ENCODE results near the gene ETV4. TPM values are rescaled to one million over a fixed set of nuclear protein-coding genes. Genes with fewer than 3 reads are reported as not detected.

ETV4 gene
- total RNA-seq, 2 donors from 2014 or later, result 1.4 to 9.0 TPM

DNA sequence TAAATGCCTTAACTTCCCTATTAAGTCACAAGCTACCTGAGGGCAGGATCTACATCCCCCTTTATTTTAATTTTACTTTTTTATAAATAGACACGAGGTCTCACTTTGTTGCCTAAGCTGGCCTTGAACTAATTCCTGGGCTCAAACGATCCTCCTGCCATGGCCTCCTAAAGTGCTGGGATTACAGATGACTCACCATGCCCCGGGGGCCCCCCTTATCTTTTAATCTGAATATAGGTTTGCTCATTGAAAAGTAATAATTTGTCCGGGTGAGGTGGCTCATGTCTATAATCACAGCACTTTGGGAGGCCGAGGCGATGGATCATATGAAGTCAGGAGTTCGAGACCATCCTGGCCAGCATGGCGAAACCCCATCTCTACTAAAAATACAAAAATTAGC is 14.2 kb downstream of the ETV4 start:
- TF ChIP-seq, protein P1, sequence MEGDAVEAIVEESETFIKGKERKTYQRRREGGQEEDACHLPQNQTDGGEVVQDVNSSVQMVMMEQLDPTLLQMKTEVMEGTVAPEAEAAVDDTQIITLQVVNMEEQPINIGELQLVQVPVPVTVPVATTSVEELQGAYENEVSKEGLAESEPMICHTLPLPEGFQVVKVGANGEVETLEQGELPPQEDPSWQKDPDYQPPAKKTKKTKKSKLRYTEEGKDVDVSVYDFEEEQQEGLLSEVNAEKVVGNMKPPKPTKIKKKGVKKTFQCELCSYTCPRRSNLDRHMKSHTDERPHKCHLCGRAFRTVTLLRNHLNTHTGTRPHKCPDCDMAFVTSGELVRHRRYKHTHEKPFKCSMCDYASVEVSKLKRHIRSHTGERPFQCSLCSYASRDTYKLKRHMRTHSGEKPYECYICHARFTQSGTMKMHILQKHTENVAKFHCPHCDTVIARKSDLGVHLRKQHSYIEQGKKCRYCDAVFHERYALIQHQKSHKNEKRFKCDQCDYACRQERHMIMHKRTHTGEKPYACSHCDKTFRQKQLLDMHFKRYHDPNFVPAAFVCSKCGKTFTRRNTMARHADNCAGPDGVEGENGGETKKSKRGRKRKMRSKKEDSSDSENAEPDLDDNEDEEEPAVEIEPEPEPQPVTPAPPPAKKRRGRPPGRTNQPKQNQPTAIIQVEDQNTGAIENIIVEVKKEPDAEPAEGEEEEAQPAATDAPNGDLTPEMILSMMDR (IDR thresholded peaks at IDR 0.05), result no peak
- Histone ChIP-seq H3K4me3 (no peak overlapping the region), H3K36me3 (no peaks in the 10 kb centered on the region), H3K27ac (no peak overlapping the region), H3K4me1 (no peaks in the 10 kb centered on the region), H3K27me3 (no peaks in the 10 kb centered on the region), H3K9me3 (no peaks in the 10 kb centered on the region), H3K9ac (ENCODE audit: low read depth in 2 of 2, low read length in 2 of 2) (no peak overlapping the region)
- intact Hi-C loops (cut with DNase I), result no loop called here
- DNase-seq, result no peak

DNA sequence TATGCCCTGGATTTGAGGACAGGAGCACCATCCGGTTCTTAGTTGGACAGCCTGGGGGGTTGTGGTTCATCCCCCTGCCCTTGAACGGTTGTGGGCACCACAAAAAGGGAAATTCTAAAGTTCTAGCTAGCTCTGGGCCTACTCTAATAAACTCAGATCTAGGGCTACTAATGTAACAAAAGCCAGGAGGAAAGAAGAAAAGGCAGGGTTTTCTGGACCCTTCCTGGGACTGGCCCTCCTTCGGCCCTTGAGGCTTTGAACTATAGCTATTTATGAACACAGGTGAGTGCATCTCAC is 15.1 kb downstream of the ETV4 start:
- Histone ChIP-seq H3K4me3 (no peak overlapping the region), H3K4me1 (no peaks in the 10 kb centered on the region), H3K27me3 (no peaks in the 10 kb centered on the region), H3K36me3 (no peaks in the 10 kb centered on the region), H3K9me3 (no peaks in the 10 kb centered on the region), H3K27ac (no peak overlapping the region), H3K9ac (ENCODE audit: low read depth in 2 of 2, low read length in 2 of 2) (no peak overlapping the region)
- TF ChIP-seq, protein P1 (IDR thresholded peaks at IDR 0.05), result no peak
- intact Hi-C loops (cut with DNase I), result no loop called here
- DNase-seq, result no peak

DNA sequence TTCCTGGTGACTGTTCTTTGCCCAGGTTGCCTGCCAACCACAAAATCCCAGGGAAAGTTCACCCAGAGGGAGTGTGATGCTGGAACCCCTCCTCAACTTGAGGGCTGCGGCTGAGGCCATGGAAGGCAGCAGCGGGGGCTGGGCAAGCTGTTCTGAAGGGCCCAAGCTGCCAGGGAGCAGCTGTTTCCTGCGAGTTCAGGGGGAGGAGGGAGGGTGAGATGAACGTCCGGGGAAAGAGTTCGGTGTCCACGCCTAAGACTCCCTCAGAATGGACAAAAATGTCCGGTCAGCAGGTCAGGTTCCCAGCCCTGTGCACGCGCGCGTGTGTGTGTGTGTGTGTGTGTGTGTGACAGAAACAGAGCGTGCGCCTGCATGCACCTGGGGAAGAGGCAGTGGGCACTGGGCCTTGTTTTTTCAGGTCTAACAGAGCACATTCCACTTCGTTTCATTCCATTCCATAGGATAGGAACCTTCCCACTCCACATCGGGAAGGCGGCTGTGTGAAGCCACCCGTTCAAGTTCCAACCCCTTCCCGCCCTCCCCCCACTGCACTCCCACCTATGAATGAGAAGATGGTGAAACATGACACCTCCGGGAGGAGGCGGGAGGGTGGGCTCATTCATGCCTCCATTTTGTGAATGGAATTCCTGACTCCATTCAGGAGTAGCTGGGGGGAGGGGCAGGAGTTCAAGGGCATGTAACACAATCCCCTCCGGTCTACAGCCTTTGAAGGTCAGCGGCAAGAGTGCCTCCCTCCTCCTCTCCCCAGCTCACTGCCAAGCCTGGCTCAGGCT is 15.7 kb downstream of the ETV4 start:
- TF ChIP-seq, protein P1 (IDR thresholded peaks at IDR 0.05), result no peak
- intact Hi-C loops (cut with DNase I), result no loop called here
- Histone ChIP-seq H3K9me3 (no peaks in the 10 kb centered on the region), H3K27me3 (no peaks in the 10 kb centered on the region), H3K36me3 (no peaks in the 10 kb centered on the region), H3K27ac (no peak overlapping the region), H3K9ac (ENCODE audit: low read depth in 2 of 2, low read length in 2 of 2) (no peak overlapping the region), H3K4me3 (no peak overlapping the region), H3K4me1 (no peaks in the 10 kb centered on the region)
- no peak for DNase-seq

DNA sequence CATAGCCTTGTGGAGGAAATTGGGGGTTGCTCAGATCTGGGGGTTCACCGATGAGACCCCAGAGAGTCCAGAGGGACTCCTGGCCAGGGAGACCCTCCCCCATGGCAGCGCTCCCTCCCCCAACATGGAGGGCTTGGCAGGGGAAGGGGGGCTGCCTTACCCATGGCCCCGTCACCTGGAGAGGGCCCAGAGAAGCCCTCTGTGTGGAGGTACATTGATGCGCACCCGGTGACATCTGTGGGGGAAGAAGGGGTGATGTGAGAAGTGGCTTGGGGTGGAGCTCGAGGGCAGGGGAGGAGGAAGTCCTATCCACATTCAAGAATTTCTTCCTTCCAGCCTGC is 16.2 kb downstream of the ETV4 start:
- DNase-seq, result no peak
- no peaks in the 10 kb centered on the region for H3K9me3 ChIP-seq
- no peaks in the 10 kb centered on the region for H3K36me3 ChIP-seq
- H3K9ac ChIP-seq (ENCODE audit: low read depth in 2 of 2, low read length in 2 of 2), result no peak overlapping the region
- no peaks in the 10 kb centered on the region for H3K27me3 ChIP-seq
- no peaks in the 10 kb centered on the region for H3K4me1 ChIP-seq
- TF ChIP-seq, protein P1 (IDR thresholded peaks at IDR 0.05), result no peak
- no peak overlapping the region for H3K4me3 ChIP-seq
- intact Hi-C loops (cut with DNase I), result no loop called here
- no peak overlapping the region for H3K27ac ChIP-seq

DNA sequence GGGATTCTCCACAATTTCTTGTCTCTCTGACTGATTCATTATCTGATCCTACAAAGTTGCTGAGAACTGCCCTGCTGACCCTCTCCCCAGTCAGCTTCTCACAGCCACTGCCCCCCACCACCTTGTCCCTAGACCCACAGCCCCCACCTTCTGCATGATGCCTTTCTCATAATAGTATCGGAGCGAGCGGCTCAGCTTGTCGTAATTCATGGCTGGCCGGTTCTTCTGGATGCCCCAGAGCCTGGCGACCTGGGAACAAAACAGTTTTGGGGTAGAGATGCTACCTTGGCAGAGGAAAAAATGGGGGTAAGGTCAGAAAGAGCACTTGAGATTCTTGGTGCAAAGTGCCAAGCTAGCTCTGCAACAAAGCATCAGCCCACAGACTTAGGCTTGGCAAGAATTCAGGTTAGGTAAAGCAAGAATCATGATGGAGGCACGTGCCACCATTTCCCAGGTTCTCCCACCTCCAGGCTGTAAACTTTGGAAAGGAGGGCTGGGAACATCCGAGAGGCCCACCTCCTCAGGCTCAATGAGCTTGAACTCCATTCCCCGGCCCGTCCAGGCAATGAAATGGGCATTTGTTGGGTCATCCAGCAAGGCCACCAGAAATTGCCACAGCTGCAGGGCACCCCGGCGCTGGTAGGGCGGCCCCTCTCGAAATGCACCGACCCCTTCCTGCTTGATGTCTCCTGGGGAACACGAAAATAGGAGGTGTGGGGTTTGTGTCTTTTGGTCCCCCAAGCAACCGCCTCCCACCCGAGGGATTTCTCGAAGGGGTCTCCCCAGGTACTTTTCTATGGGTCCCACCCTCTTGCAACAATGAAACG is 16.9 kb downstream of the ETV4 start:
- Histone ChIP-seq H3K27me3 (no peaks in the 10 kb centered on the region), H3K9ac (ENCODE audit: low read depth in 2 of 2, low read length in 2 of 2) (no peak overlapping the region), H3K4me1 (no peaks in the 10 kb centered on the region), H3K36me3 (no peaks in the 10 kb centered on the region), H3K9me3 (no peaks in the 10 kb centered on the region), H3K27ac (no peak overlapping the region), H3K4me3 (no peak overlapping the region)
- TF ChIP-seq, protein P1 (IDR thresholded peaks at IDR 0.05), result no peak
- no peak for DNase-seq
- intact Hi-C loops (cut with DNase I), result no loop called here
